HepG2 (cell line): Measurements from ENCODE around the gene AK6.

Experiments
- KAT2B ChIP-seq: fragments of 150-350 bp; IDR thresholded peaks from 2 replicates; pipeline ENCODE4 v1.6.1; 2014; ENCODE audit warnings: low read depth, low read length, borderline replicate concordance
- POLR2A ChIP-seq, 2 experiments: IDR thresholded peaks; 2 replicates each; pipeline ENCODE4 v1.6.1; 2011; ENCODE audit warnings: low read depth in 2 of 2, low read length in 2 of 2, mild to moderate bottlenecking in 1 of 2, moderate library complexity in 1 of 2; ENCODE audit not compliant: insufficient read depth in 1 of 2
- POLR2AphosphoS5 ChIP-seq: IDR thresholded peaks from 2 replicates; pipeline ENCODE4 v1.6.1; 2012; ENCODE audit warnings: low read depth, low read length
- RFX5 ChIP-seq: IDR thresholded peaks from 2 replicates; pipeline ENCODE4 v1.6.1; 2011; ENCODE audit warnings: low read depth, low read length, improper control_type of control experiment
- TAF1 ChIP-seq: sonication (generic); formaldehyde crosslinking; IDR thresholded peaks from 2 replicates; pipeline ENCODE4 v1.4.0; 2020; ENCODE audit warnings: missing genetic modification reagents
- ZBTB20 ChIP-seq: sonication (generic); formaldehyde crosslinking; IDR thresholded peaks from 2 replicates; pipeline ENCODE4 v1.8.1; 2023; ENCODE audit warnings: missing genetic modification reagents, low read depth, mild to moderate bottlenecking, borderline replicate concordance
- ZNF496 ChIP-seq: sonication (generic); formaldehyde crosslinking; IDR thresholded peaks from 2 replicates; pipeline ENCODE4 v1.8.1; 2023; ENCODE audit warnings: mild to moderate bottlenecking, moderate library complexity, missing genetic modification reagents; ENCODE audit not compliant: insufficient replicate concordance
- TF ChIP-seq, protein P1 (sequence below): sonication (generic); formaldehyde crosslinking; IDR thresholded peaks from 2 replicates; pipeline ENCODE4 v1.9.0; 2021; ENCODE audit warnings: missing genetic modification reagents, mild to moderate bottlenecking, borderline replicate concordance
- TF ChIP-seq, protein P2 (sequence below): sonication (generic); formaldehyde crosslinking; IDR thresholded peaks from 2 replicates; pipeline ENCODE4 v1.5.0; 2020; ENCODE audit warnings: mild to moderate bottlenecking, missing genetic modification reagents, moderate library complexity
- TF ChIP-seq, protein P3 (sequence below): sonication (generic); formaldehyde crosslinking; IDR thresholded peaks from 2 replicates; pipeline ENCODE4 v1.8.1; 2023; ENCODE audit warnings: missing genetic modification reagents, inconsistent platforms, borderline replicate concordance
- TF ChIP-seq, protein P4 (sequence below): sonication (generic); formaldehyde crosslinking; IDR thresholded peaks from 2 replicates; pipeline ENCODE4 v1.4.0; 2020; ENCODE audit warnings: mild to moderate bottlenecking, missing genetic modification reagents
- TF ChIP-seq, protein P5 (sequence below): sonication (generic); formaldehyde crosslinking; IDR thresholded peaks from 2 replicates; pipeline ENCODE4 v1.8.1; 2022; ENCODE audit warnings: low read depth, mild to moderate bottlenecking, missing genetic modification reagents

DNA sequence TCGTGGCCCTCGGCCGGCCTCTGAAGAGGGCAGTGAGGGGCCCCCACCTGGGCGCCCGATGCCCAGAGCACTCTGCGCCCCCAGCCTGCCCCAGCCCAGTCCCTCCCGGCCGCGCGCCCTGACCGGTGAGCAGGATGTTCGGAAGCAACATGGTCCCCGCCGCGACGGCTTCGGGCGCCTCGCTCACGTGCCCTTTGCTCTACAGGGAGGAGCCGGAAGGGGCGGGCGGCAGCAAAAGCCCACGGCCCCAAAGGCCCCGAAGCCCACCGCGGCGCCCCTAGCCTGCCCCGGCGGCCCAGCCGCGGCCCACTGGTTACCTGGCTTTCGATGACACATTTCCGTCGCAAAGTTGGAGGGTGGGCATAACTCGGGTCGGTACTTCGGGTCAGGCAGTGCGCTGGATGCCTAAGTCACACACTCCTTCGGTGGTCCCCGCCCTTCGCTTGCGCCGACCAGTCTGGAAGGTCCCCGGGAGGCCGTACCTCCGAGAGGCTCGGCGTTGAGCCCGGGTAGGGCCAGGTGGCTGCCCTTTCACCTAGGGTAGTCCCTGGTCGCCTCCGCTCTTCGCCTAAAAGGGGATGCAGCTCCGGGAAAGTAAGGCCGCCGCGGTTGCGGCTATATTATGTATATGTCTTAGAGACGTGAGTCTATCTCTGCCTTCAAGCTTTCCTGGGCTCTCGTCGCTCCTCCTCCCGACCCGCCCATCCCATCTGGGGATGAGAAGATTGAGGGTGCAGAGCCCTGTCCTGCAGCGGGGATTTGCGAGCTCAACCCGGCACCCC lies at the start of gene AK6, which contains the start of the genes RAD17 and TAF9:
- TF ChIP-seq, protein P1, sequence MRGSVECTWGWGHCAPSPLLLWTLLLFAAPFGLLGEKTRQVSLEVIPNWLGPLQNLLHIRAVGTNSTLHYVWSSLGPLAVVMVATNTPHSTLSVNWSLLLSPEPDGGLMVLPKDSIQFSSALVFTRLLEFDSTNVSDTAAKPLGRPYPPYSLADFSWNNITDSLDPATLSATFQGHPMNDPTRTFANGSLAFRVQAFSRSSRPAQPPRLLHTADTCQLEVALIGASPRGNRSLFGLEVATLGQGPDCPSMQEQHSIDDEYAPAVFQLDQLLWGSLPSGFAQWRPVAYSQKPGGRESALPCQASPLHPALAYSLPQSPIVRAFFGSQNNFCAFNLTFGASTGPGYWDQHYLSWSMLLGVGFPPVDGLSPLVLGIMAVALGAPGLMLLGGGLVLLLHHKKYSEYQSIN (CRISPR knock-in tag): no peak
- TF ChIP-seq, protein P2, sequence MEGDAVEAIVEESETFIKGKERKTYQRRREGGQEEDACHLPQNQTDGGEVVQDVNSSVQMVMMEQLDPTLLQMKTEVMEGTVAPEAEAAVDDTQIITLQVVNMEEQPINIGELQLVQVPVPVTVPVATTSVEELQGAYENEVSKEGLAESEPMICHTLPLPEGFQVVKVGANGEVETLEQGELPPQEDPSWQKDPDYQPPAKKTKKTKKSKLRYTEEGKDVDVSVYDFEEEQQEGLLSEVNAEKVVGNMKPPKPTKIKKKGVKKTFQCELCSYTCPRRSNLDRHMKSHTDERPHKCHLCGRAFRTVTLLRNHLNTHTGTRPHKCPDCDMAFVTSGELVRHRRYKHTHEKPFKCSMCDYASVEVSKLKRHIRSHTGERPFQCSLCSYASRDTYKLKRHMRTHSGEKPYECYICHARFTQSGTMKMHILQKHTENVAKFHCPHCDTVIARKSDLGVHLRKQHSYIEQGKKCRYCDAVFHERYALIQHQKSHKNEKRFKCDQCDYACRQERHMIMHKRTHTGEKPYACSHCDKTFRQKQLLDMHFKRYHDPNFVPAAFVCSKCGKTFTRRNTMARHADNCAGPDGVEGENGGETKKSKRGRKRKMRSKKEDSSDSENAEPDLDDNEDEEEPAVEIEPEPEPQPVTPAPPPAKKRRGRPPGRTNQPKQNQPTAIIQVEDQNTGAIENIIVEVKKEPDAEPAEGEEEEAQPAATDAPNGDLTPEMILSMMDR: no peak; the same call in 1 of the 2 replicates
- TF ChIP-seq, protein P3, sequence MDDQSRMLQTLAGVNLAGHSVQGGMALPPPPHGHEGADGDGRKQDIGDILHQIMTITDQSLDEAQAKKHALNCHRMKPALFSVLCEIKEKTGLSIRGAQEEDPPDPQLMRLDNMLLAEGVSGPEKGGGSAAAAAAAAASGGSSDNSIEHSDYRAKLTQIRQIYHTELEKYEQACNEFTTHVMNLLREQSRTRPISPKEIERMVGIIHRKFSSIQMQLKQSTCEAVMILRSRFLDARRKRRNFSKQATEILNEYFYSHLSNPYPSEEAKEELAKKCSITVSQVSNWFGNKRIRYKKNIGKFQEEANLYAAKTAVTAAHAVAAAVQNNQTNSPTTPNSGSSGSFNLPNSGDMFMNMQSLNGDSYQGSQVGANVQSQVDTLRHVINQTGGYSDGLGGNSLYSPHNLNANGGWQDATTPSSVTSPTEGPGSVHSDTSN: no peak
- TF ChIP-seq POLR2A (IDR thresholded peaks at IDR 0.05; ENCODE audit: insufficient read depth in 1 of 2, low read depth in 2 of 2, low read length in 2 of 2) (peak; percentile 85 to 88), ZBTB20 (CRISPR knock-in tag) (0 out of 2 replicates have a peak, but pooled peaks have one; percentile 56), TAF1 (CRISPR knock-in tag) (peak; percentile 88), KAT2B (no peak), ZNF496 (no peak), RFX5 (no peak), POLR2AphosphoS5 (peak; percentile 87)
- TF ChIP-seq, protein P4, sequence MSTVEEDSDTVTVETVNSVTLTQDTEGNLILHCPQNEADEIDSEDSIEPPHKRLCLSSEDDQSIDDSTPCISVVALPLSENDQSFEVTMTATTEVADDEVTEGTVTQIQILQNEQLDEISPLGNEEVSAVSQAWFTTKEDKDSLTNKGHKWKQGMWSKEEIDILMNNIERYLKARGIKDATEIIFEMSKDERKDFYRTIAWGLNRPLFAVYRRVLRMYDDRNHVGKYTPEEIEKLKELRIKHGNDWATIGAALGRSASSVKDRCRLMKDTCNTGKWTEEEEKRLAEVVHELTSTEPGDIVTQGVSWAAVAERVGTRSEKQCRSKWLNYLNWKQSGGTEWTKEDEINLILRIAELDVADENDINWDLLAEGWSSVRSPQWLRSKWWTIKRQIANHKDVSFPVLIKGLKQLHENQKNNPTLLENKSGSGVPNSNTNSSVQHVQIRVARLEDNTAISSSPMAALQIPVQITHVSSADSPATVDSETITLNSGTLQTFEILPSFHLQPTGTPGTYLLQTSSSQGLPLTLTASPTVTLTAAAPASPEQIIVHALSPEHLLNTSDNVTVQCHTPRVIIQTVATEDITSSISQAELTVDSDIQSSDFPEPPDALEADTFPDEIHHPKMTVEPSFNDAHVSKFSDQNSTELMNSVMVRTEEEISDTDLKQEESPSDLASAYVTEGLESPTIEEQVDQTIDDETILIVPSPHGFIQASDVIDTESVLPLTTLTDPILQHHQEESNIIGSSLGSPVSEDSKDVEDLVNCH (CRISPR knock-in tag): 0 out of 2 replicates have a peak, but pooled peaks have one; percentile 78
- TF ChIP-seq, protein P5, sequence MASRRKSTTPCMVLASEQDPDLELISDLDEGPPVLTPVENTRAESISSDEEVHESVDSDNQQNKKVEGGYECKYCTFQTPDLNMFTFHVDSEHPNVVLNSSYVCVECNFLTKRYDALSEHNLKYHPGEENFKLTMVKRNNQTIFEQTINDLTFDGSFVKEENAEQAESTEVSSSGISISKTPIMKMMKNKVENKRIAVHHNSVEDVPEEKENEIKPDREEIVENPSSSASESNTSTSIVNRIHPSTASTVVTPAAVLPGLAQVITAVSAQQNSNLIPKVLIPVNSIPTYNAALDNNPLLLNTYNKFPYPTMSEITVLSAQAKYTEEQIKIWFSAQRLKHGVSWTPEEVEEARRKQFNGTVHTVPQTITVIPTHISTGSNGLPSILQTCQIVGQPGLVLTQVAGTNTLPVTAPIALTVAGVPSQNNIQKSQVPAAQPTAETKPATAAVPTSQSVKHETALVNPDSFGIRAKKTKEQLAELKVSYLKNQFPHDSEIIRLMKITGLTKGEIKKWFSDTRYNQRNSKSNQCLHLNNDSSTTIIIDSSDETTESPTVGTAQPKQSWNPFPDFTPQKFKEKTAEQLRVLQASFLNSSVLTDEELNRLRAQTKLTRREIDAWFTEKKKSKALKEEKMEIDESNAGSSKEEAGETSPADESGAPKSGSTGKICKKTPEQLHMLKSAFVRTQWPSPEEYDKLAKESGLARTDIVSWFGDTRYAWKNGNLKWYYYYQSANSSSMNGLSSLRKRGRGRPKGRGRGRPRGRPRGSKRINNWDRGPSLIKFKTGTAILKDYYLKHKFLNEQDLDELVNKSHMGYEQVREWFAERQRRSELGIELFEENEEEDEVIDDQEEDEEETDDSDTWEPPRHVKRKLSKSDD (CRISPR knock-in tag): no peak
